Colonic mucosa (tissue), 4 donors: ENCODE results near the gene SDK2. TPM values are rescaled to one million over a fixed set of nuclear protein-coding genes. Genes with fewer than 3 reads are reported as not detected.

Experiments
- DNase-seq: peaks from one replicate; pipeline ENCODE4 v3.0.0-alpha.2; 2020
- H3K27ac ChIP-seq: fragments of 200-600 bp; one replicate; pipeline ENCODE4 v1.8.0; 2021
- H3K27me3 ChIP-seq: fragments of 200-600 bp; one replicate; pipeline ENCODE4 v1.8.0; 2021
- H3K36me3 ChIP-seq: fragments of 200-600 bp; one replicate; pipeline ENCODE4 v1.8.0; 2021
- H3K4me1 ChIP-seq: fragments of 200-600 bp; one replicate; pipeline ENCODE4 v1.8.0; 2021; ENCODE audit warnings: mild to moderate bottlenecking
- H3K4me3 ChIP-seq: fragments of 200-600 bp; one replicate; pipeline ENCODE4 v1.8.0; 2021
- H3K9ac ChIP-seq, 2 donors: one replicate each; pipeline ENCODE4 v1.7.0; 2013; ENCODE audit warnings: control low read depth in 2 of 2, low read depth in 2 of 2, low read length in 2 of 2
- H3K9me3 ChIP-seq: fragments of 200-600 bp; one replicate; pipeline ENCODE4 v1.8.0; 2021
- intact Hi-C: fragments of 100-400 bp; cut with DNase I; formaldehyde crosslinking; loops from one replicate; pipeline ENCODE4 v1.14.1; 2022
- total RNA-seq, 2 donors: library from RNA; stranded (reverse); fragmentation: NEBNext Ultra II Directional in 1 of 2; extraction: Animal tissue kit (Norgen Biotek cat#: 25700) in 1 of 2; gene quantifications; one replicate each; pipeline ENCODE4 v1.2.1, GENCODE V29; 2021
- TF ChIP-seq, protein P1 (sequence below): fragments of 200-600 bp; IDR thresholded peaks from one replicate; pipeline ENCODE4 v1.8.0; 2022; ENCODE audit warnings: antibody characterized with exemption, mild to moderate bottlenecking
- donor health status: healthy.
- donor health status: DM: no; HTN: no; CAD: no.
- donor health status: DM: no; HTN: no; CAD: no.

SDK2 gene
- total RNA-seq, 2 donors from 2014 or later, result 0.94 to 1.2 TPM

DNA sequence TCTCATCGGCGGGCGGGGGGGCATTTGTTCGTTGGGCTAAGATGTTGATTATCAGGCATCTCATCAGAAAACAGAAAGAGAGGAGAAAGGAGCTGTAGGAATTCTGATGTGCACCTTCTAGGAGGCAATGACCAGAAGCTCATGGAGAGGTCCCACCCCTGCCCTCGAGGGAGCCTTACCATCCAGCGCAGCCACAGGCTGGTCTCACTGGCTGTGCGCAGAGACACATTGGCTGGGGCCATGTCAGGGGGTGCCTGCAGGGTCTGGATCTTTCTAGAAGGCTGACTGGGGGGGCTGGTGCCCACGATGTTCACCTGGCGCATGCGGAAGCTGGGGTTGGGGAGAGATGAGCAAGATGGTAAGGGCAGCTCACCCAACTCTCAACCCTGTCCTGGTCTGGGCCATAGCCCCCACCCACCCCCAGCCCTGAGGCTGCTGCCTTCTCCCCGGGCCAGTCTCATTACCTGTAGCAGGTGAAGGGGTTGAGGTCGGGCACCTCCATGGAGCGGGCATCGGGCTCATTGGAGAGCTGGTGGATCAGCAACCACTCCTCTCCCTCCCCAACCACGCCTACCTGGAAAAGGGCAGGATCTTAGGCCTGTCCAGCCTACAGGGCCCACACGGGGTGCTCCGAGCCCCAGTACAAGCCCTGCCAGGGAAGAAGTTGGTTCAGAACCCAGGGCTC, 246.2 kb downstream of the SDK2 start:
- no peak overlapping the region for H3K27ac ChIP-seq
- no peak overlapping the region for H3K9ac ChIP-seq
- H3K4me3 ChIP-seq, result no peak overlapping the region
- TF ChIP-seq, protein P1, sequence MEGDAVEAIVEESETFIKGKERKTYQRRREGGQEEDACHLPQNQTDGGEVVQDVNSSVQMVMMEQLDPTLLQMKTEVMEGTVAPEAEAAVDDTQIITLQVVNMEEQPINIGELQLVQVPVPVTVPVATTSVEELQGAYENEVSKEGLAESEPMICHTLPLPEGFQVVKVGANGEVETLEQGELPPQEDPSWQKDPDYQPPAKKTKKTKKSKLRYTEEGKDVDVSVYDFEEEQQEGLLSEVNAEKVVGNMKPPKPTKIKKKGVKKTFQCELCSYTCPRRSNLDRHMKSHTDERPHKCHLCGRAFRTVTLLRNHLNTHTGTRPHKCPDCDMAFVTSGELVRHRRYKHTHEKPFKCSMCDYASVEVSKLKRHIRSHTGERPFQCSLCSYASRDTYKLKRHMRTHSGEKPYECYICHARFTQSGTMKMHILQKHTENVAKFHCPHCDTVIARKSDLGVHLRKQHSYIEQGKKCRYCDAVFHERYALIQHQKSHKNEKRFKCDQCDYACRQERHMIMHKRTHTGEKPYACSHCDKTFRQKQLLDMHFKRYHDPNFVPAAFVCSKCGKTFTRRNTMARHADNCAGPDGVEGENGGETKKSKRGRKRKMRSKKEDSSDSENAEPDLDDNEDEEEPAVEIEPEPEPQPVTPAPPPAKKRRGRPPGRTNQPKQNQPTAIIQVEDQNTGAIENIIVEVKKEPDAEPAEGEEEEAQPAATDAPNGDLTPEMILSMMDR, result no peak
- H3K36me3 ChIP-seq, result no peaks in the 10 kb centered on the region
- no peak for DNase-seq
- no peaks in the 10 kb centered on the region for H3K27me3 ChIP-seq
- no peaks in the 10 kb centered on the region for H3K4me1 ChIP-seq
- H3K9me3 ChIP-seq, result no peaks in the 10 kb centered on the region
- intact Hi-C loops, result no loop called here

DNA sequence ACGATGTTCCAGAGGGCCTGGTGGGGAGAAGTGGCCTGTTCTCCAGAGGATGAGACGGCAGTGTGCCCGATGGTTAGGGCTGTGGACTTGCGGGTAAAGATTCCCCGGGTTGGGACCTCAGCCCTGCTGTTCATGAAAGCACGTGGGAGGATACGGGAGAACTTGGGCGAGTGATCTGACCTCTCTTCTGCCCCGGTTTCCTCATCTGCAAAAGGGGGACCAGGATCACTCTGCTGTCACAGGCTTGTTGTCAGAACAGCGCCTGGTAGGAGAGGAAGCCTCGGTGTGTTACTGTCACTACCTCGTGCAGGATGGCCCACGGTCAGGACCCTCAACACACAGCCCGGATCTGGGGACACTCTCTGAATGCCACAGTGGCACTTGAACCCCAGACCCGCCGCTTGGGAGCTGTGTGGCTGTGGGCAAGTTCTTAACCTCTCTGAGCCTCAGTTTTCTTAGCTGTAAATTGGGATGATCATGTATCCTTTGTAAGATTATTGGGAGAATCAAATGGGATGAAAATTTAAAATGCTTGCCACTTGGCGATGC, 246.9 kb downstream of the SDK2 start:
- intact Hi-C loops, result no loop called here
- no peak overlapping the region for H3K4me3 ChIP-seq
- TF ChIP-seq, protein P1, result no peak
- H3K9me3 ChIP-seq, result no peaks in the 10 kb centered on the region
- H3K27me3 ChIP-seq, result no peaks in the 10 kb centered on the region
- H3K36me3 ChIP-seq, result no peaks in the 10 kb centered on the region
- DNase-seq, result no peak
- no peak overlapping the region for H3K27ac ChIP-seq
- no peaks in the 10 kb centered on the region for H3K4me1 ChIP-seq
- H3K9ac ChIP-seq, result no peak overlapping the region

DNA sequence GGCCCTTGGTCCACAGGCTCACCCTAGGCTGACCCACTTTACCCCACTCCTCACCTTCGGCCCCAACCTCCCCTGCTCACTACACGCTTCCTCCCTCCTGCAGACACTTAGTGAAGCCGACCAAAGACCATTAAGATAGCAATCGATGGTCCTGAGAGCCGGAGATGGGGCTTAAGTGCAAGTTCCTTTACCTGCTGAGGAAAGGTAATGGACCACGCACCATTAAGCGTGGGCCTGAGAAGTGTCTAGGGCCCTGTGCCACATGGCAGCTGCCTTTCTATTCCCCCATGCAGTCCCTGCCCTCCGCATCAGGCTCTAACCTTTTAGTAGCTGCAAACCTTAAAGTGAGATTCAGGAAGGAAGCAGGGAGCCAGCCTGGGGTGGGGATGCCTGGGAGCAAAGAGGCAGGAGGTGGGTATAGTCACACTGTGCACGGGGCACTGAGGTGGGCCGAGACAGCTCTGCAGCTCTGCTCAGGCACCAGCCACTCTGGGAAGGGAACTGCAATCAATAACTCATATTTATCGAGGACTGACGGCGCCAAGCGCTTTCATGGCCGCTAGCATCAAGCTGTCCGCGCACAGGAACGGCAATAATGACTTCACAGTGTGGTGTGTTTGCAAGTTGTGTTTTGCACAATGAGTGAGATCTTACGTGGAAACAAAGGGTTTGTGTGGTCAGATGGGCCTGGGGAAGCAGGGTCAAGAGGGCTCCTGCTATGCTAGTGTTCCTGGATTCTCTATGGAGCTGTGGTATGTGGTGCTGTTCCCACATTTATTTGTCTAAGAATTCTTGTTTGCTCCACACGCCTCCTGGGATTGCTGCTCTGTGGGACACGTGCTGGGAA, 247.6 kb downstream of the SDK2 start:
- no peaks in the 10 kb centered on the region for H3K9me3 ChIP-seq
- intact Hi-C loops, result no loop called here
- TF ChIP-seq, protein P1, result no peak

DNA sequence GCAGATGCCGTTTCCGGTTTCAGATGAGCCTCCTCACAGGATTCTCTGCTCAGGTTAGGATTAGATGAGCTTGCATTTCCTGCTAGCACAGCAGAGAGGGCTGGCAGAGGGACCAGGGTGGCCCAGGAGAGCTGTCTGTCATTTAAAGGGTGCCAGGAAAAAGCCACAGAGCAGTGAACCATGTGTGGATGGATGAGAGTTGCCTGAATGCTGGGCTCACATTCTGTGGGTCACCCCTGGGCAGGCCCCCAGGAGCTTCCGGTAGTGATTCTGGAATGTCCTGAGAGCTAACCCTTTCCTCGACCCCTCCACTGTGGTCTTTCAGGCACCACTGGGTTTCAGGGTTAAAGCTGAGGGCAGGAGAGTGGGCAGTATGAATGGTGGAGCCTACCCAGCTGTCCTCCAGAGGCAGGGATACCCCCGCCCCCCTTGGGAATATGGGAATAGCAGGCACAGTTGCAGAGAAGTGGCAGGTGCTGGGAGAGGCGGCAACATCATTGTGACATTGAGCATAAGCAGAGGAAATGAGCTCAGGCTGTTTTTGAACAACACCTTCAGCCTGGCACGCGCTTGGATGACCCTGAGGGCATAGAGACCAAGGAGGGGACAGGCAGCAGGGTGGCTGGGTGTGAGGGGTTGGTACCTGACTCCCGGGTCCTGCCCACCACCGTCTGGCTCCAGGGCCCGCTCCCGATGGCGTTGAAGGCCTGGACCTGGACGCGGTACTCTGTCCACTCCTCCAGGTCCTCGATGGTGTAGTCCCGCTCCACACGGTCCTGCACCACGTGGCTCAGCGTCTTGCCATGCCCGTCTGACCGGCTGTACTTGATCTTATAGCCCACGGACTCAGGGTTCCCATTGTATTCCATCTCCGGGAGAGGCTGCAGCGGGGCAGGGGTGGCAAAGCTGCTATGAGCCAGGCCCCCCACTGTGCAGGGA, 249.5 kb downstream of the SDK2 start:
- no peaks in the 10 kb centered on the region for H3K4me1 ChIP-seq
- H3K9ac ChIP-seq, result no peak overlapping the region
- no peaks in the 10 kb centered on the region for H3K9me3 ChIP-seq
- TF ChIP-seq, protein P1, result no peak
- intact Hi-C loops, result no loop called here
- H3K27me3 ChIP-seq, result no peaks in the 10 kb centered on the region
- H3K27ac ChIP-seq, result no peak overlapping the region
- H3K4me3 ChIP-seq, result no peak overlapping the region
- no peak for DNase-seq
- H3K36me3 ChIP-seq, result no peaks in the 10 kb centered on the region

More for the DNA sequence above, 247.6 kb downstream of the SDK2 start:
- no peaks in the 10 kb centered on the region for H3K27me3 ChIP-seq
- H3K4me3 ChIP-seq, result no peak overlapping the region
- H3K4me1 ChIP-seq, result no peaks in the 10 kb centered on the region
- H3K27ac ChIP-seq, result no peak overlapping the region
- H3K9ac ChIP-seq, result no peak overlapping the region
- DNase-seq, result no peak
- no peaks in the 10 kb centered on the region for H3K36me3 ChIP-seq

DNA sequence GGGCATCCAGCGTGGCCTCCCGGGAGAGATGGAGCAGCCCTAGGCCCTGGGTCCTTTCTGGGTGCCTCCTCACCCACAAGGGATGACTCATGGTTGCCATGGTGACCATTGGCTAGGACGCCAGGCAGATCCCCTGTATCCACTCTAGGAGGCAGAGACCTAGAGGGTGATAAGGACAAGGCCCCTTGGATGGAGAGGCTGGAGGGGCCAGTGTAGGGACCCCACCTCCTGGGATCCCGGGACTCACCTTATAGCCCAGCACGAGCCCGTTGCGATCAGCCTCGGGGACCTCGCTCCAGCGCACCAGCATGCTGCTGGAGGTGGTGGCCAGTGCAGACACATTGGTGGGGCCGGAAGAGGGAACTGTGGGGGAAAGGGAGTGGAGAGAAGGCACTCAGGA, 250.3 kb downstream of the SDK2 start:
- H3K9ac ChIP-seq, result no peak overlapping the region
- H3K27me3 ChIP-seq, result no peaks in the 10 kb centered on the region
- H3K4me1 ChIP-seq, result no peaks in the 10 kb centered on the region
- no peak for DNase-seq
- no peak overlapping the region for H3K27ac ChIP-seq
- intact Hi-C loops, result no loop called here
- H3K9me3 ChIP-seq, result no peaks in the 10 kb centered on the region
- no peaks in the 10 kb centered on the region for H3K36me3 ChIP-seq
- TF ChIP-seq, protein P1, result no peak
- no peak overlapping the region for H3K4me3 ChIP-seq
